ENCODE measurements around the gene EPB41L4B. TPM values are rescaled to one million over a fixed set of nuclear protein-coding genes. Genes with fewer than 3 reads are reported as not detected.

The EPB41L4B gene
- total and polyA plus RNA-seq, 2 experiments from 2014 or later, result 11.0 to 32.2 TPM

DNA sequence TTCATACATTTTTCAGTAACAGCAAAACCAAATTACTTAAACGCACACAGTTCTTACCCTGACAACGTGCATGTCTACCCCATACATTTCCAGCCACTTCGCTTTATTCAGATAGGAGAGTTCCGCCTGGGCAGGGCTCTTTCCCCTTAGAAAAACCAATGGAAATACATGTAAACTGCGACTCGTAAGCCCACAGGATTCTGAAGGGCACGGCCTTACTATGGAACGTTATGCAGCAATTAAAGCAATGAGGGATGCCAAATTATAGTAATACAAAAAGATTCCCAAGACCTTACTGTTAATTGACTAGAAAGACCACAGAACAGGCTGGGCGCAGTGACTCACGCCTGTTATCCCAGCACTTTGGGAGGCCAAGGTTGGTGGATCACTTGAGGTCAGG is 64.5 kb downstream of the EPB41L4B start:
- Histone ChIP-seq H3K36me3 (ENCODE audit: insufficient read depth) (no peaks in the 10 kb centered on the region), H2AFZ (no peak overlapping the region), H3K4me2 (no peak overlapping the region), H3K27me3 (ENCODE audit: insufficient read depth) (no peaks in the 10 kb centered on the region), H3K4me1 (ENCODE audit: insufficient read depth) (peaks cover 23% of the 10 kb centered on the region), H3F3A (replicated peaks; ENCODE audit: low read depth) (0 out of 2 replicates have a peak, but pooled peaks cover 3% of the 10 kb centered on the region), H3K9me2 (ENCODE audit: insufficient read depth) (no peaks in the 10 kb centered on the region), H3K79me2 (replicated peaks; ENCODE audit: insufficient read depth) (no peaks in the 10 kb centered on the region), H3K4me3 (no peak overlapping the region), H3K27ac (ENCODE audit: low read depth) (0 out of 2 replicates have a peak overlapping the region, but pooled peaks have one; percentile 17), H4K20me1 (replicated peaks; ENCODE audit: insufficient read depth) (peaks cover 8% of the 10 kb centered on the region; the same call in 1 of the 2 replicates)
- no peak for ATAC-seq
- peaks cover 37% of the 10 kb centered on the region for H3K36me3 Mint-ChIP-seq (ENCODE audit: low read depth)
- H3K4me1 Mint-ChIP-seq, result peaks cover 54% of the 10 kb centered on the region
- peak overlapping the region; percentile 73 for H3K27ac Mint-ChIP-seq
- DNase-seq (ENCODE audit: low spot score), result no peak
- no peaks in the 10 kb centered on the region for H3K9me3 Mint-ChIP-seq
- TF ChIP-seq JUNB (IDR thresholded peaks at IDR 0.05; ENCODE audit: unreplicated experiment) (no peak), STAT1 (IDR thresholded peaks at IDR 0.05; ENCODE audit: unreplicated experiment) (no peak)
- no peak overlapping the region for H3K4me3 Mint-ChIP-seq
- H3K27me3 Mint-ChIP-seq (ENCODE audit: insufficient read depth, low read depth, poor library complexity), result peaks cover 14% of the 10 kb centered on the region

DNA sequence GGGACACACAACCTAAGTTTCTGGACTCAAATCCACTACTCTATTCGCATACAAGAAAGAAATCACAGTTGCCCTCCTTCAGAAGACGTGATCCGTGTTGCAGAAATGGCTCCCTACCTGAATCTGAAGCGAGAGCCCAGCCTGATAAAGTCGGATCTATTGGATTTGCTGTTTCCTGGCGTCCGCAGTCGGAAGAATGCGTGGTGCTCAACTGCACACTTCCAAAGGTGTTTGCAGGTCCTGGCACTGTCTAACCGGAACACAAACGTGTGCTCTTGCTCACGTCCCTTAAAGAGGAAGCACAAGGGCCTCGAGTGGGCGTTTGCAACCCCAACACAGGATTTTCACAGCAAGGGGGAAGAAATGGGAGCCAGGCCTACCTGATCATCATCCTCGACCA is 65.5 kb downstream of the EPB41L4B start:
- Histone ChIP-seq H3K4me1 (ENCODE audit: insufficient read depth) (peaks cover 23% of the 10 kb centered on the region), H3K9me2 (ENCODE audit: insufficient read depth) (no peaks in the 10 kb centered on the region), H3F3A (replicated peaks; ENCODE audit: low read depth) (0 out of 2 replicates have a peak, but pooled peaks cover 3% of the 10 kb centered on the region), H3K4me3 (no peak overlapping the region), H2AFZ (no peak overlapping the region), H3K36me3 (ENCODE audit: insufficient read depth) (no peaks in the 10 kb centered on the region), H3K27me3 (ENCODE audit: insufficient read depth) (no peaks in the 10 kb centered on the region), H3K79me2 (replicated peaks; ENCODE audit: insufficient read depth) (no peaks in the 10 kb centered on the region), H4K20me1 (replicated peaks; ENCODE audit: insufficient read depth) (peaks cover 8% of the 10 kb centered on the region; the same call in 1 of the 2 replicates), H3K27ac (ENCODE audit: low read depth) (no peak overlapping the region), H3K4me2 (no peak overlapping the region)
- no peak for ATAC-seq
- H3K36me3 Mint-ChIP-seq (ENCODE audit: low read depth), result peaks cover 38% of the 10 kb centered on the region
- H3K9me3 Mint-ChIP-seq, result no peaks in the 10 kb centered on the region
- H3K27me3 Mint-ChIP-seq (ENCODE audit: insufficient read depth, low read depth, poor library complexity), result peaks cover 14% of the 10 kb centered on the region
- no peak overlapping the region for H3K4me3 Mint-ChIP-seq
- no peak for DNase-seq (ENCODE audit: low spot score)
- TF ChIP-seq EZH2phosphoT487 (IDR thresholded peaks at IDR 0.05; ENCODE audit: unreplicated experiment) (no peak), POLR2AphosphoS5 (IDR thresholded peaks at IDR 0.05; ENCODE audit: low read depth) (no peak), STAT1 (IDR thresholded peaks at IDR 0.05; ENCODE audit: unreplicated experiment) (no peak), ZNF114 (CRISPR knock-in tag; IDR thresholded peaks at IDR 0.05) (no peak)
- TF ChIP-seq, protein P1, sequence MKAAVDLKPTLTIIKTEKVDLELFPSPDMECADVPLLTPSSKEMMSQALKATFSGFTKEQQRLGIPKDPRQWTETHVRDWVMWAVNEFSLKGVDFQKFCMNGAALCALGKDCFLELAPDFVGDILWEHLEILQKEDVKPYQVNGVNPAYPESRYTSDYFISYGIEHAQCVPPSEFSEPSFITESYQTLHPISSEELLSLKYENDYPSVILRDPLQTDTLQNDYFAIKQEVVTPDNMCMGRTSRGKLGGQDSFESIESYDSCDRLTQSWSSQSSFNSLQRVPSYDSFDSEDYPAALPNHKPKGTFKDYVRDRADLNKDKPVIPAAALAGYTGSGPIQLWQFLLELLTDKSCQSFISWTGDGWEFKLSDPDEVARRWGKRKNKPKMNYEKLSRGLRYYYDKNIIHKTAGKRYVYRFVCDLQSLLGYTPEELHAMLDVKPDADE (IDR thresholded peaks at IDR 0.05), result no peak
- no peak overlapping the region for H3K27ac Mint-ChIP-seq
- peaks cover 58% of the 10 kb centered on the region for H3K4me1 Mint-ChIP-seq

GRCh38 chr9:109254317-109254716 is 66.5 kb downstream of the EPB41L4B start:
- Histone ChIP-seq H3F3A (replicated peaks; ENCODE audit: low read depth) (0 out of 2 replicates have a peak, but pooled peaks cover 3% of the 10 kb centered on the region), H3K27ac (ENCODE audit: low read depth) (no peak overlapping the region; the same call in 1 of the 2 replicates), H3K4me3 (no peak overlapping the region), H2AFZ (no peak overlapping the region), H3K36me3 (ENCODE audit: insufficient read depth) (no peaks in the 10 kb centered on the region), H3K79me2 (replicated peaks; ENCODE audit: insufficient read depth) (no peaks in the 10 kb centered on the region), H3K4me1 (ENCODE audit: insufficient read depth) (peaks cover 20% of the 10 kb centered on the region), H3K27me3 (ENCODE audit: insufficient read depth) (no peaks in the 10 kb centered on the region), H3K9me2 (ENCODE audit: insufficient read depth) (no peaks in the 10 kb centered on the region), H3K4me2 (no peak overlapping the region), H4K20me1 (replicated peaks; ENCODE audit: insufficient read depth) (peaks cover 10% of the 10 kb centered on the region; the same call in 1 of the 2 replicates)
- H3K4me1 Mint-ChIP-seq, result peaks cover 55% of the 10 kb centered on the region
- H3K4me3 Mint-ChIP-seq, result no peak overlapping the region
- ATAC-seq (no peak), DNase-seq (ENCODE audit: low spot score) (no peak)
- H3K36me3 Mint-ChIP-seq (ENCODE audit: low read depth), result peaks cover 40% of the 10 kb centered on the region
- TF ChIP-seq STAT1 (IDR thresholded peaks at IDR 0.05; ENCODE audit: unreplicated experiment), result no peak
- no peak for TF ChIP-seq ZNF331 (CRISPR knock-in tag; IDR thresholded peaks at IDR 0.05; ENCODE audit: low read depth)
- TF ChIP-seq ZNF114 (CRISPR knock-in tag; IDR thresholded peaks at IDR 0.05), result no peak
- no peak for TF ChIP-seq JUNB (IDR thresholded peaks at IDR 0.05; ENCODE audit: unreplicated experiment)
- no peak for TF ChIP-seq CREB1 (CRISPR knock-in tag; IDR thresholded peaks at IDR 0.05; ENCODE audit: low read depth)
- H3K27ac Mint-ChIP-seq, result no peak overlapping the region
- H3K27me3 Mint-ChIP-seq (ENCODE audit: insufficient read depth, low read depth, poor library complexity), result peaks cover 9% of the 10 kb centered on the region
- no peaks in the 10 kb centered on the region for H3K9me3 Mint-ChIP-seq
